ENCODE data around the gene CCL22.

The CCL22 gene

GRCh38 chr16:57413301-57413730 is 54.7 kb downstream of the CCL22 start (continued):
- TF ChIP-seq ZNF692 (tag by site-specific recombination; IDR thresholded peaks at IDR 0.05) (no peak), ZSCAN18 (tag by site-specific recombination; IDR thresholded peaks at IDR 0.05) (no peak), ZNF280D (tag by site-specific recombination; IDR thresholded peaks at IDR 0.05) (no peak)

- H3K9me3 ChIP-seq (ENCODE audit: control insufficient read depth, insufficient read depth, low read depth, low read length), result no peaks in the 10 kb centered on the region
- ChIA-PET CTCF (interaction anchor here (0.9 to 3.2 kb wide), 4 partner anchors 8 to 115 kb away, joined by 4 to 23 read pairs (median 5); no protein-coding TSS in a partner anchor), POLR2A (interaction anchor here (0.6 to 1.6 kb wide), 4 partner anchors 33 to 176 kb away, joined by 3 read pairs; partner anchors contain the start of genes CIAPIN1, COQ9 and POLR2C)
- no peaks in the 10 kb centered on the region for H3K4me1 ChIP-seq (ENCODE audit: control insufficient read depth, insufficient read depth, low read length)
- no peaks in the 10 kb centered on the region for H3K36me3 ChIP-seq (ENCODE audit: control insufficient read depth in 2 of 2, insufficient read depth in 1 of 2, low read length in 2 of 2)
- no peak overlapping the region for H3K27ac ChIP-seq (ENCODE audit: extremely low read depth, low read depth, low read length)
- H3K4me3 ChIP-seq (ENCODE audit: low read depth, low read length), result no peak overlapping the region
- TF ChIP-seq ZNF704 (tag by site-specific recombination; IDR thresholded peaks at IDR 0.05), result no peak
- TF ChIP-seq SP3 (tag by site-specific recombination; IDR thresholded peaks at IDR 0.05), result no peak
- TF ChIP-seq ZNF621 (tag by site-specific recombination; IDR thresholded peaks at IDR 0.05), result no peak
- TF ChIP-seq ZEB2 (tag by site-specific recombination; IDR thresholded peaks at IDR 0.05), result no peak
- no peak for TF ChIP-seq ZNF324 (tag by site-specific recombination; IDR thresholded peaks at IDR 0.05)
- no peak for TF ChIP-seq ZNF19 (tag by site-specific recombination; IDR thresholded peaks at IDR 0.05; ENCODE audit: low read depth)
- no peak for TF ChIP-seq MEIS1 (CRISPR knock-in tag; IDR thresholded peaks at IDR 0.05; ENCODE audit: borderline replicate concordance)
- TF ChIP-seq MZF1 (tag by site-specific recombination; IDR thresholded peaks at IDR 0.05; ENCODE audit: borderline replicate concordance), result no peak
- no peak for TF ChIP-seq HOXC10 (CRISPR knock-in tag; IDR thresholded peaks at IDR 0.05)
- no peak for TF ChIP-seq ZBTB6 (tag by site-specific recombination; IDR thresholded peaks at IDR 0.05)
- no peak for TF ChIP-seq REST (tag by site-specific recombination; IDR thresholded peaks at IDR 0.05)
- TF ChIP-seq ZNF280C (tag by site-specific recombination; IDR thresholded peaks at IDR 0.05), result no peak
- TF ChIP-seq ZBTB17 (tag by site-specific recombination; IDR thresholded peaks at IDR 0.05), result no peak
- no peak for TF ChIP-seq ZSCAN4 (tag by site-specific recombination; IDR thresholded peaks at IDR 0.05)
- TF ChIP-seq ZNF830 (tag by site-specific recombination; IDR thresholded peaks at IDR 0.05; ENCODE audit: low read depth), result no peak
- no peak for TF ChIP-seq ZNF514 (tag by site-specific recombination; IDR thresholded peaks at IDR 0.05)
- TF ChIP-seq ZFP69B (tag by site-specific recombination; IDR thresholded peaks at IDR 0.05), result no peak
- no peak for TF ChIP-seq ZNF623 (tag by site-specific recombination; IDR thresholded peaks at IDR 0.05)
Measured at GRCh38 chr16:57413733-57414132, 55.1 kb downstream of the CCL22 start.

Measured in HEK293 (cell line).